Activated CD8-positive, alpha-beta memory T cell treated with anti-CD3 and anti-CD28 coated beads, Interleukin-2, amount 10 ng/mL, durations not matched to agents 7 days and 5 days (primary cell): ENCODE results near the gene BID. TPM values are rescaled to one million over a fixed set of nuclear protein-coding genes. Genes with fewer than 3 reads are reported as not detected.

Source experiments
- ATAC-seq: fragments of 150-1000 bp; cut with Tn5 transposase; one replicate; pipeline ENCODE4 v1.10.0; 2021; ENCODE audit warnings: moderate library complexity
- CTCF ChIA-PET: fragments of 350-600 bp; sonication (Branson Sonifier 250); formaldehyde crosslinking; loops from one replicate; lab custom pipeline; 2021; ENCODE audit warnings: antibody characterized with exemption; lab: Charles Lee
- DNase-seq: peaks from one replicate; pipeline ENCODE4 v3.0.0-alpha.2; 2020
- H3K27ac Mint-ChIP-seq: one replicate; pipeline ENCODE4 v1.8.0; 2021; ENCODE audit warnings: mild to moderate bottlenecking, mixed read lengths
- H3K27me3 Mint-ChIP-seq: one replicate; pipeline ENCODE4 v1.8.0; 2021; ENCODE audit warnings: mixed read lengths
- H3K36me3 Mint-ChIP-seq: one replicate; pipeline ENCODE4 v1.8.0; 2021; ENCODE audit warnings: mild to moderate bottlenecking, mixed read lengths
- H3K4me1 Mint-ChIP-seq: one replicate; pipeline ENCODE4 v1.8.0; 2021; ENCODE audit warnings: mixed read lengths
- H3K4me3 Mint-ChIP-seq: one replicate; pipeline ENCODE4 v1.8.0; 2021; ENCODE audit warnings: mild to moderate bottlenecking, moderate library complexity, mixed read lengths
- H3K9me3 Mint-ChIP-seq: one replicate; pipeline ENCODE4 v1.8.0; 2022; ENCODE audit warnings: low read depth, mixed read lengths
- total RNA-seq, 2 experiments: library from RNA; stranded (reverse); gene quantifications; one replicate each; pipeline ENCODE4 v1.2.3, GENCODE V29; 2021

The BID gene
- total RNA-seq, 2 experiments from 2014 or later: 16.4 to 29.2 TPM

DNA sequence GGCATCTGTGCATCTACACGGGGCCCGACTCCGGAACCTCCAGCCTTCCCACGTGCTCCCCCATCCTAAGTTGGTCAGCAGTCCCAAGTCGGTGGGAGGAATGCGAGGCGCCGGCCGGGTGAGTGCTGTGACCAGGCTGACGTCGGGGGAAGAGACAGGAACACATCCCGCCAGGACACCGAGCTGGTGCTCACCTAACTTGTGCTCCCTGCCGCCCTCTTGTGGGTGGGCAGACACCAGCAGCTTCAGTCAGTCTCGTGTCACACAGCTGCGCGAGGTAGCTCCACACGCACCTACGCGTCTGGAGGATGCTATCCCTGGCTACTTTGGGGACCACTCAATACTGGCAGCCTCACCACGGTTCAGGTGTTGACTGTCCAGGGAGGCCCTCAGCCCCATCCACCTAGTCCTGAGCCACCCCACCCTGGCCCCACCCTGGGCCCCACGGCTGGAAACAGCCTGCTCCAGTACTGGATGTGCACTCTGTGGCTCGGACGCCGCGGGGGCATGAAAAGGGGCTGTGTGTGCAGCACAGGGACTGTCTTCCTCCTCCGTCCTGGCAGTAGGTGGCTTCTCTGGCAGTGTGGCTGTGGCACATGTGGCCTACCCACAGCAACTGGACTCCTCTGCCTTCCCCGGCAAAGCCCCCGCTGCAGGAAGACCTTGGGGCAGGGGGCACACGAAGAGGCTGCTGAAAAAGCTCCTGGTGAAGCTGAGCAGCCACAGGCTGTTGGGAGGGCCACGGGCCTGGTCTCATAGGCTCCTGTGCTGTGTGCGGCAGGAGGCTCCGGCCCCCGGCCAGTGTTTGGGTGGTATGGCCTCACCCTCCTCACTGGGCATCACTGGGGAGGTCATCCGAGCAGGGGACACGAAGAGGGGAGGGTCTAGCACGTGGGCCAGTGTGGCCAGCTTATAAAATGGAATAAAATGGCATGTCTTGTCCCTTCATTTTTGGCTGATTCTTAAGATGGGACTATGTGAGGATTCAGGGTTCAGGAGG lies 11.2 kb upstream of the BID start:
- H3K4me3 Mint-ChIP-seq: no peak overlapping the region
- DNase-seq (peak; percentile 77), ATAC-seq (peak; percentile 70)
- H3K4me1 Mint-ChIP-seq: peaks cover 15% of the 10 kb centered on the region
- no peaks in the 10 kb centered on the region for H3K36me3 Mint-ChIP-seq
- H3K27ac Mint-ChIP-seq: no peak overlapping the region
- H3K9me3 Mint-ChIP-seq: no peaks in the 10 kb centered on the region
- H3K27me3 Mint-ChIP-seq: no peaks in the 10 kb centered on the region
- CTCF ChIA-PET: interaction anchor here (0.7 to 6.2 kb wide), 30 partner anchors 9 to 292 kb away, joined by 3 to 109 read pairs (median 4); partner anchors contain the start of genes BID, MICAL3 and PEX26

DNA sequence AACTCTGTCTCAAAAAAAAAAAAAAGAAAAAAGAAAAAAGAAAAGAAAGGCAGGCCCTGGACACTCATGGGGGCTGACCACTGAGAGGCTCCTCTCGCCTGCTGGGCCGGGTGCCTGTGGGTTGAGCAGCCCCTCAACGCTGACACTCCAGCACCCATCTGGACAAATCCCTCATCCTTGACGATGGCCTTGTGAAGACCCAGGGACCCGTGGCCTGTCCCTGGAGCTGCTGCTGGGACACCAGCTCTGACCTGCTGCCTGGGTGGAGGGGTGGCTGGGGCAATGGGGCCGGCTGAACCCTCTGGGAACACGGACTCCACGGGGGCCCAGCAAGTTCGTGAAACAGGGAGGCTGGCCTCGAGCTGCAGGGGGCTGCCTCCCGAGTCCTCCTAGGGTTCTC lies 10.5 kb upstream of the BID start:
- Mint-ChIP-seq H3K27ac (no peak overlapping the region), H3K4me1 (peaks cover 22% of the 10 kb centered on the region), H3K36me3 (no peaks in the 10 kb centered on the region), H3K27me3 (peaks cover 2% of the 10 kb centered on the region), H3K9me3 (no peaks in the 10 kb centered on the region), H3K4me3 (no peak overlapping the region)
- DNase-seq (no peak), ATAC-seq (no peak)
- CTCF ChIA-PET: interaction anchor here (0.8 to 6.2 kb wide), 27 partner anchors 8 to 293 kb away, joined by 3 to 109 read pairs (median 4); partner anchors contain the start of genes BID, MICAL3 and PEX26

DNA sequence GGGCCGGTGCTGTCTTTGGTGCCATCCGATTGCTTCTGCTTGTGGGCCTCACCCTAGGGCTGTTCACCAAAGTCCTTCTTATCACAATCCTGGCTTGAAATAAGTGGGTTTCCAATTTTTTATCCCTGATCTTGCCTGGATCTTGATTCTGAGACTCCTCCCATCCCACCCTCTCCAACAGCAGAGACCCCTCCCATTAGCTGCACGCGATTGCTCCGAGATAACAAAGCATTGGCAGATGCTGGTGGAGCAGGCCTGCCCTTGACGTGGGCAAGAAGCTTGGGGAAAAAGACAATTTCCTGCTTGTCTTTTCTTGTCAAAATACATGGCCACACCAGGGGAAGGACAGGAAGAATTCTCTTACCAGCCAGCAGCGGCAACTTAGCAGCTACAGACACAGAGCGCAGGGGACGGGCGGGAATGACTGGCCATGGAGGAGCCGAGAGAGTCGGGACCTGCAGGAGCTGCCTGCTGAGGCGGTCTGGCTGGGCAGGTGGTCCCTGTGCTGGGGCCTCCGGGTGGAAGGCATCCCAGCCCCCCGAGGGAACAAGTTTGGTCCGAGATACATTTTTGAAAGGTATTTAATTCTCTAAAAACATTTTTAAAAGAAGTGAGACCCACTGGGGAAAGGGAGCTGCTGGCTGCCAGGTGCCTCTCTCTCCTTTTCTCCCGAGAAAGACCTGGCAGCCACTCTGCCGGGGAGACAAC lies 9.7 kb upstream of the BID start:
- no peak overlapping the region for H3K27ac Mint-ChIP-seq
- peaks cover 5% of the 10 kb centered on the region for H3K27me3 Mint-ChIP-seq
- H3K36me3 Mint-ChIP-seq: peaks cover 4% of the 10 kb centered on the region
- peaks cover 31% of the 10 kb centered on the region for H3K4me1 Mint-ChIP-seq
- H3K4me3 Mint-ChIP-seq: no peak overlapping the region
- DNase-seq: no peak
- CTCF ChIA-PET: interaction anchor here (0.5 to 6.2 kb wide), 7 partner anchors 10 to 57 kb away, joined by 3 to 109 read pairs (median 4); no protein-coding TSS in a partner anchor
- H3K9me3 Mint-ChIP-seq: no peaks in the 10 kb centered on the region
- ATAC-seq: no peak

DNA sequence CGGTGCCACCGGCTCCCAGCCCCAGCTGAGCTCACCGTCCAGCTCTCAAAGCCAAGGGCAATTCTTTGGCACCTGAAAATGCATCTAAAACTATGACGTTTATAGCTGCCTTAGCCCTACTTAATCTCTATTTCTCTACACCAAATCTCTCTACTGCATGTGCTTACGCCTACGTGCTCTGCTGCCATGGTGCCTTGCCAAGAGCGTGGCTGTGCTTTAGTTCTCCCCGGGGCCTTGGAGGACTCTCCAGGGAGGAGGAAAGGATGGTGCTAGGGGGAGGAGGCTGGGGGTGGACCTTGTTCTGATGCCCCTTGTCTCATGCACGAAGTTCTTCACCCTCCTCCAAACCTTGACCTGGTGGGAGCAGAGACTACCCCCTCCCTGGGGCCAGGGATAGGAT lies 9.0 kb upstream of the BID start:
- Mint-ChIP-seq H3K36me3 (peaks cover 4% of the 10 kb centered on the region), H3K27ac (no peak overlapping the region), H3K27me3 (peaks cover 5% of the 10 kb centered on the region), H3K9me3 (no peaks in the 10 kb centered on the region), H3K4me1 (peaks cover 37% of the 10 kb centered on the region), H3K4me3 (no peak overlapping the region)
- ATAC-seq (no peak), DNase-seq (no peak)
- CTCF ChIA-PET: interaction anchor here (0.5 to 6.2 kb wide), 5 partner anchors 15 to 56 kb away, joined by 3 to 109 read pairs (median 4); no protein-coding TSS in a partner anchor

DNA sequence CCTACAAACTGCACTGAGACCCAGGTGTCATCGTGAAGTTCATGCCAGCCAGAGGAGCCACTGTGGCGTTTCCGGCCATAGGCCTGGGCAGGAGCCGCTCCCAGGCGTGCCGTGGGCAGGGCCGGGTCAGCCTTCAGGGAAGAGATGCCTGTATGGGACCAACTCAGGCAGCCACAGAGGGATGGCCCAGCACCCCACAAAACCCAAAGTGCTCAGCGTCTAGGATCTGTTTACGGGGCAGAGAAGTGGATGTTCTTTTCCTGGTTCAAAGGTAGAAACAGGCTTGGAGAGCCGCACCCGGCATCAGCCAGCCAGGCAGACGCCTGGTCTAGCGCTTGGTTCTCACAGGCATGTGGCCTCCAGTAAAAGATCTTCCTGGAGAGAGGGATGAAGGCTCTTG lies 8.4 kb upstream of the BID start:
- DNase-seq (no peak), ATAC-seq (no peak)
- no peak overlapping the region for H3K27ac Mint-ChIP-seq
- no peaks in the 10 kb centered on the region for H3K9me3 Mint-ChIP-seq
- CTCF ChIA-PET: interaction anchor here (3.0 to 6.2 kb wide), 2 partner anchors 28 to 39 kb away, joined by 24 to 109 read pairs; no protein-coding TSS in a partner anchor
- H3K36me3 Mint-ChIP-seq: peaks cover 5% of the 10 kb centered on the region
- H3K4me1 Mint-ChIP-seq: peaks cover 44% of the 10 kb centered on the region
- peaks cover 5% of the 10 kb centered on the region for H3K27me3 Mint-ChIP-seq
- H3K4me3 Mint-ChIP-seq: no peak overlapping the region

DNA sequence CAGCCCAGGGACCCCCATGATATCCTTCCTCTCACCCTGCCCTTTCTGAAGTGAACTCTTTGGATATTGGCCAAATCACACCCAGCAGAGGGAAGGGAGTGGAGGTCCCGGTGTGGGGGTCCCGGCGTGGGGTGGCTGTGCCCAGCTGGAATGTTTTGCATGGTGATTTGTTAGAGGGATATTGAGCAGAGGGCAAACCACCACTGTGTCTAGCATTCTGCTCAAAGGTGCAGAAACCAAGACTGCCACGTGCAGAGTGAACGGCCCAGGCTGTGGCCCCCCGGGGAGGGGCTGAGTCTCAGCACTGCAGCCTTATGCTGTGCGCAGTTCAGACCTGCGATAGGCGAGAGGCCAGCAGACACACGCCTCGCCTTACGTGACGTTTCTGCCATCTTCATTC lies 7.9 kb upstream of the BID start:
- DNase-seq: no peak
- H3K4me1 Mint-ChIP-seq: peaks cover 44% of the 10 kb centered on the region

DNA sequence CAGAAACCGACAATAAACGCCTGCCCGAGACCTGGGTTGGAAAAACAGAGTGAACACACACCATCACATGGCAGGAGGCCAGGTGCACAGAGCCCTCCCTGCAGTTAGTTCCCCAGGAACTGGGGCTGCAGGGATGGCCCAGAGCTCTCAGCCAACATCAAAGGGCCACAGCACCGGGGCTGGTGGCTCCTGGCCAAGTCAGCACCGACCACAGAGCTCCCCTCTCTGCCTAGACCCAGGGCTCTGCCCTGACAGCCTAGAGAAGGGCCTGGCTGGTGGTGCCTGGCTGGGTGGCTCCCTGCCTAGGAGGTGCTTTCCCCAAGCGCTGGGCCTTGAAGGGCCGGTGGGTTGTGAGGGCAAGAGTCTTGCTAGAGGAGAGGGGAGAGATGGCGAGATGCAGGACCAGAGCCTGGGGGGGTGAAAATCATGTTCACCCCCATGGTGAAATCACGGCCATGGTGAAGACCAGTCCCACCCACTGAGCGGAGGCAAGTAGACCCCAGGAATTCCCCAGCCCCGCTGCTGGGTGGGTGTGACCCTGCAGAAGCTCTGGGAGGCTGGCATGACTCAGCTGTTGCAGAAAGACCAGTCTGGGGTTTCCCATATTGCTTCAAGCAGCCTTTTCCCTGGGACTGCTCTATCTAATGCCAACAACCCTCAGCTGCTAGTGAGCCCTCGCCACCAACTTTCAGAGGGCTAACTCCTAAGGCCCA lies 7.2 kb upstream of the BID start:
- Mint-ChIP-seq H3K9me3 (no peaks in the 10 kb centered on the region), H3K27me3 (peaks cover 5% of the 10 kb centered on the region), H3K4me1 (peaks cover 44% of the 10 kb centered on the region), H3K4me3 (no peak overlapping the region), H3K27ac (no peak overlapping the region), H3K36me3 (peaks cover 5% of the 10 kb centered on the region)
- DNase-seq: no peak
- CTCF ChIA-PET: interaction anchor here (0.9 kb wide), 1 partner anchor 39 kb away, joined by 3 read pairs; no protein-coding TSS in a partner anchor
- ATAC-seq: no peak

More for the DNA sequence above, 7.9 kb upstream of the BID start:
- CTCF ChIA-PET: interaction anchor here (0.9 kb wide), 1 partner anchor 40 kb away, joined by 3 read pairs; no protein-coding TSS in a partner anchor
- no peak overlapping the region for H3K4me3 Mint-ChIP-seq
- no peak overlapping the region for H3K27ac Mint-ChIP-seq
- ATAC-seq: no peak
- H3K27me3 Mint-ChIP-seq: peaks cover 5% of the 10 kb centered on the region
- peaks cover 5% of the 10 kb centered on the region for H3K36me3 Mint-ChIP-seq
- no peaks in the 10 kb centered on the region for H3K9me3 Mint-ChIP-seq

DNA sequence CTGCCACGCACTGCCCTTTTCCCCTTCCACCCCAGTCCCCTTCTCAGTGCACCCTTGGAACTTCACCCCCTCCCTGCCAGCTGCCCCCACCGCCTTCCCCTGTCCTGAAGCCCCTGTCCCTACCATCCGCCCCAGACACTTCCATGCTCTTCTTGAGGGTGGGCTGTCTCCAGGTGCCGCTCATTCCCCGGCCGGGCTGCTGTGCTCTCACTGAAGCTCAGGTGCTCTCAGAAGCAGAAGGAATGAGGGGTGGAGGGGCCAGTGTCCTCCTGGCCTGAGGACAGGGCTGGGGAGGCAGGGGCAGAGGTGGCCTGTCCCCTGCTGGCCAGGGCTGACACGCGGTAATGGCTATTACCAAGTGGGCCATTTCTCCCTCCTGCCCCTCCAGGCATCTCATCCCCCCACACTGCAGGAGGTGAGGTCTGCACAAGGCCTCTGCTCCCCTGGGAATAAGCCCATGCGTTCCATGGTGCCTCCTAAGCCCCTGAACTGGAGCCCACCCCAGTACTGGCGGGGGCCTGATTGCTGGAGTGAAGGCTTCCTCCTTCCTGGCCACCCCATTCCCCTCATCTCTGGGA lies 6.6 kb upstream of the BID start:
- DNase-seq (no peak), ATAC-seq (no peak)
- H3K27me3 Mint-ChIP-seq: peaks cover 8% of the 10 kb centered on the region
- CTCF ChIA-PET: interaction anchor here (0.6 to 2.8 kb wide), 2 partner anchors 38 to 168 kb away, joined by 3 to 19 read pairs; no protein-coding TSS in a partner anchor
- no peak overlapping the region for H3K27ac Mint-ChIP-seq
- no peak overlapping the region for H3K4me3 Mint-ChIP-seq
- H3K36me3 Mint-ChIP-seq: peaks cover 5% of the 10 kb centered on the region
- H3K9me3 Mint-ChIP-seq: no peaks in the 10 kb centered on the region
- H3K4me1 Mint-ChIP-seq: peaks cover 48% of the 10 kb centered on the region

DNA sequence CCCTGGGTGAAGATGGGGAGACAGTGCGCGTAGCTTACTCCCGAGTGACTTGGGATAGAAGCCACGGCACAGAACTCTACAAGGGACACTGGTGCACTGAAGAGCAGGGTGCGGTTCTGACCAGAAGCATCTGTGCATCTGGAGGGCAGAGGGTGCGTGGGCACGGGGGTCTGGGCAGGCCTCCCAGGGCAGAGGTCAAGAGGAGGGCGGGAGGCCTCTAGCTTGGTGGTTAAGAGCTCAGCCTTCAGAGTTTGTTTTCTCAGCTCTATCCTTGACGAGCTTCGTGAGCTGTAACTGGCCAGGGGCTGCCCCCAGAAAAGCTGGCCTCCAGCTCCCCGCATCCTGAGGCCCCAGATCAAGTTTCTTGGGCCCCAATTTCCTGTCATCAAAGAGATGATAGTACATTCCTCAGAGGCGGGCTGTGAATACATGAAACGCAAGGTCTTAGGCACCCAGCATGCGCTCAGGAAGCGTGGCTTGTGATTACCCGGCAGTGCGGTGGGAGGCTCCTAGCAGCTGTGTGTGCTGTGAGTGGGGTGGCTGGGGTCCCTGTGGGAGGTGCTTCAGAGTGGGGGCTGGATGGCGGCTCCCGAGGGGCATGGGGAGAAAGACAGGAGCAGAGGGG lies 6.0 kb upstream of the BID start:
- CTCF ChIA-PET: interaction anchor here (0.6 to 2.8 kb wide), 3 partner anchors 26 to 168 kb away, joined by 3 to 19 read pairs (median 5); no protein-coding TSS in a partner anchor
- peaks cover 13% of the 10 kb centered on the region for H3K27me3 Mint-ChIP-seq
- no peak for DNase-seq
- H3K36me3 Mint-ChIP-seq: peaks cover 5% of the 10 kb centered on the region
- H3K9me3 Mint-ChIP-seq: no peaks in the 10 kb centered on the region
- no peak overlapping the region for H3K27ac Mint-ChIP-seq
- no peak overlapping the region for H3K4me3 Mint-ChIP-seq
- H3K4me1 Mint-ChIP-seq: peaks cover 53% of the 10 kb centered on the region
- no peak for ATAC-seq

DNA sequence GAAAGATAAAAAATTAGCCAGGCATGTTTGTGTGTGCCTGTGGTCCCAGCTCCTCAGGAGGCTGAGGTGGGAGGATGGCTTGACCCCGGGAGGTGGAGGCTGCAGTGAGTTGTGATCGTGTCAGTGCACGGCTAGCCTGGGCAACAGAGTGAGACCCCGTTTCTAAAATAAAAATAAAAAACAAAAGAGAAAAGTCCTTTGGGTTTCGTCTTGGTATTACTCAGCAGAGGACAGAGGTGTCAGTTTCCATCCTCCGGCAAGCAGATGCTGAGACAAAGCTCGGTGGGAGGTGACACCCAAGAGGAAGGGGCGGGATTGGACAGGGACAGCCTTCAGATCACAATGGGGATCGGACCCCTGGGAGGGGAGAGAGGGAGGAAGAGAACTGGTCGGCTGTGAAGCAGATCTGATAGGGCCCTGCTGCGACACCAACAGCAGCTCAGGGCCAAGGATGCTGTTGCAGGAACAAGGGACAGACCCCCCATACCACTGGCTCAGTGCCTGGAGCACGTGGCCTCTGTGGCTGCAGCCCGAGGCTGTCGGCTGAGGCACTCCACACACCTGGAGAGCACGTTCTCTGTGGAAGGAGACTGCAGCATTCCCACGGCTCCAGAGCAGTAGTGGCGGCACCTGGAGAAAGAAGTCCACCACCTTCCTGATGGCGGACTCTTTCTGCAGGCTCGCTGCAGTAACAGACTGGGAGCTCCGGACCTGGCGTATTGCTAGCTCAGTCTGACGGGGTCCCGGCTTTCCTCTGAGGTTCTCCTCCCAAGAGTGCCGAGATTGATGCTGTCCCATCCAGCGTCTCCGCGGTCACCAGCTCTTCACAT lies 5.2 kb upstream of the BID start:
- Mint-ChIP-seq H3K27me3 (peaks cover 16% of the 10 kb centered on the region), H3K4me1 (peaks cover 57% of the 10 kb centered on the region), H3K27ac (peak overlapping the region; percentile 70), H3K4me3 (peak overlapping the region; percentile 45), H3K36me3 (peaks cover 5% of the 10 kb centered on the region), H3K9me3 (no peaks in the 10 kb centered on the region)
- ATAC-seq (peak; percentile 50), DNase-seq (peak; percentile 70)
- CTCF ChIA-PET: interaction anchor here (0.6 to 3.0 kb wide), 5 partner anchors 25 to 607 kb away, joined by 3 to 19 read pairs (median 5); no protein-coding TSS in a partner anchor

DNA sequence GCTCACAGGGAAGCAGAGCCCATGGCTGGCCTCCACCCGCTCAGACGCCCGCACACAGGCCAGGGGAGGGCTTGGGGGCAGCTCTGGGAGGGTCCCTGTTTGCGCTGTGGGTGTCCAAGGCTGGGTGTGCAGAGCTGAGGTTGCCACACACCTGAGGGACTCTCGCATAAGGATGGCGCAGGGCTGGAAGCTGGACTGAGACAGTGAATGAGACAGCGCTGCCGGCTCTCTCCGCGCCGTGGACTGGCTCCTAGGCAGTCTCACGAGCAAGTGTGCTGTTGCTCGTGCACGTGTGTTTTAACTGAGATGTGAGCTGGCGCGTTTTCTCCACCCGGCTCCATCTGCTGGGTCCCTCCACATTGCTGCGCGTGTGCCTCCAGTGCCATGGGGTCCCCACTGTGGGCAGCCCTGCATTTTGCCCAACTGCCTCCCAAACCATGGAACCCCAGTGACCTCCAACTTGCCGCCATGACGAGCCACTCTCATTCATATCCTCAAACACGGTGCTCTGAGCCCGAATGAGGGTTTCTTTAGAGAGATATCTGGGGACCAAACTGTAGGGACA lies 4.2 kb upstream of the BID start:
- no peak overlapping the region for H3K27ac Mint-ChIP-seq
- ATAC-seq: no peak
- peak overlapping the region; percentile 82 for H3K4me3 Mint-ChIP-seq
- H3K4me1 Mint-ChIP-seq: peaks cover 59% of the 10 kb centered on the region
- no peaks in the 10 kb centered on the region for H3K9me3 Mint-ChIP-seq
- CTCF ChIA-PET: interaction anchor here (1.2 to 3.0 kb wide), 4 partner anchors 24 to 606 kb away, joined by 3 to 19 read pairs (median 7); no protein-coding TSS in a partner anchor
- peaks cover 17% of the 10 kb centered on the region for H3K27me3 Mint-ChIP-seq
- DNase-seq: no peak
- peaks cover 5% of the 10 kb centered on the region for H3K36me3 Mint-ChIP-seq
